Lower leg skin (tissue), 3 donors: Measurements from ENCODE around the gene ASB16.

Experiments
- POLR2A ChIP-seq, 2 donors: fragments of 450-650 bp; IDR thresholded peaks; one replicate each; pipeline ENCODE4 v1.6.1; 2016 to 2017; ENCODE audit warnings: antibody characterized with exemption in 2 of 2, mild to moderate bottlenecking in 1 of 2, moderate library complexity in 1 of 2
- TF ChIP-seq, protein P1 (sequence below), 3 donors: fragments of 450-650 bp; IDR thresholded peaks; one replicate each; pipeline ENCODE4 v1.5.1; 2016; ENCODE audit warnings: antibody characterized with exemption in 3 of 3, mild to moderate bottlenecking in 3 of 3, moderate library complexity in 2 of 3

DNA sequence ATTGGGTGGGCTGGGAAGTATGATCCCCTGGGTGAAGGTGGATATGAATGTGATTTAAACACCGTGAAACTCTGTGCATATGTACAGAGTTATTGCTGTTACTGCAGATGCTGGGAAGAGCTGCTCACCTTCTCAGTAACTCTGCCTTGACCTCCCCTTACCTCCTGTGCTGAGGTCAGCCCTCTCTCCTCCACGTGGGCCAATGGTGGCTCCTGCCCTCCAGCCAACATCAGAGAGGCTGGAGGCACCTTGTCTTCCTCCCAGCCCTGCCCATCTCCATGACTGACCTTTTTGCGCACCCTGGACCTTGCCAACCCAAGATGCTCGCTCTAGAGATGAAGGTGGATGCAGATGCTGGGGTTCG is 387 bp upstream of the ASB16 start:
- TF ChIP-seq, protein P1, sequence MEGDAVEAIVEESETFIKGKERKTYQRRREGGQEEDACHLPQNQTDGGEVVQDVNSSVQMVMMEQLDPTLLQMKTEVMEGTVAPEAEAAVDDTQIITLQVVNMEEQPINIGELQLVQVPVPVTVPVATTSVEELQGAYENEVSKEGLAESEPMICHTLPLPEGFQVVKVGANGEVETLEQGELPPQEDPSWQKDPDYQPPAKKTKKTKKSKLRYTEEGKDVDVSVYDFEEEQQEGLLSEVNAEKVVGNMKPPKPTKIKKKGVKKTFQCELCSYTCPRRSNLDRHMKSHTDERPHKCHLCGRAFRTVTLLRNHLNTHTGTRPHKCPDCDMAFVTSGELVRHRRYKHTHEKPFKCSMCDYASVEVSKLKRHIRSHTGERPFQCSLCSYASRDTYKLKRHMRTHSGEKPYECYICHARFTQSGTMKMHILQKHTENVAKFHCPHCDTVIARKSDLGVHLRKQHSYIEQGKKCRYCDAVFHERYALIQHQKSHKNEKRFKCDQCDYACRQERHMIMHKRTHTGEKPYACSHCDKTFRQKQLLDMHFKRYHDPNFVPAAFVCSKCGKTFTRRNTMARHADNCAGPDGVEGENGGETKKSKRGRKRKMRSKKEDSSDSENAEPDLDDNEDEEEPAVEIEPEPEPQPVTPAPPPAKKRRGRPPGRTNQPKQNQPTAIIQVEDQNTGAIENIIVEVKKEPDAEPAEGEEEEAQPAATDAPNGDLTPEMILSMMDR (IDR thresholded peaks at IDR 0.05) = no peak
- TF ChIP-seq POLR2A (IDR thresholded peaks at IDR 0.05) = no peak
